Measurements from ENCODE around the gene RNF125.
"Not testable (repeated sequence)": the region's sequence is repeated elsewhere in the genome, so short reads cannot be mapped to it uniquely, and the experiment has no call there.

The RNF125 gene

GRCh38 chr18:32018331-32019250 is at the start of gene RNF125:
RNF125 (plus strand) TSS chr18:32018825; CDS start chr18:32018864, 39 bp downstream.
- peak; percentile 62 to 68 for DNase-seq

- no peak for DNase-seq
These were observed 48.0 kb upstream of the RNF125 start for GRCh38 chr18:31970617-31971016.

- no peak for DNase-seq
These were observed 44.6 kb upstream of the RNF125 start for GRCh38 chr18:31973929-31974546.

GRCh38 chr18:31976242-31976641 is 42.4 kb upstream of the RNF125 start:
- DNase-seq = no peak

- DNase-seq = peak; percentile 20 to 65
These were observed 41.3 kb upstream of the RNF125 start for GRCh38 chr18:31977270-31977872.

DNA sequence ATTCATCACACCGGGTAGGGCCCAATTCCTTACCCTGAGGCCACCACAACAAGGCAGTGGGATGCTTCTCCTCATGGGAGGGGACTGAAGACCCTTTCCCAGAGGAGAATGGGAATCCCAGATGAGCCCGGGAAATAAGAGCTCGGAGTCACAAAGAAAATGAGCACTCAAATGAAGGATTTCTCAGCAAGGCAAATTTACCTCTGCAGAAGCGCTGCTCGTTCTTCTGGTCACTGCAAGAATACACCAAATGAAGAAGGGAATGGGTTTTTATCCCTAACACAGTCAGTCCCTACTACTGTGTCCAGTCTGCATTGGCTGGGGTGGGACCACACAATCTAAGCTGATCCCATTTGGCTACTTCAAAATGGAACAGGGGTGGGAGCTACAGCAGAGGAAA is 40.0 kb upstream of the RNF125 start:
- no peak for DNase-seq

GRCh38 chr18:31979714-31980113 is 38.9 kb upstream of the RNF125 start:
- no peak for DNase-seq

DNA sequence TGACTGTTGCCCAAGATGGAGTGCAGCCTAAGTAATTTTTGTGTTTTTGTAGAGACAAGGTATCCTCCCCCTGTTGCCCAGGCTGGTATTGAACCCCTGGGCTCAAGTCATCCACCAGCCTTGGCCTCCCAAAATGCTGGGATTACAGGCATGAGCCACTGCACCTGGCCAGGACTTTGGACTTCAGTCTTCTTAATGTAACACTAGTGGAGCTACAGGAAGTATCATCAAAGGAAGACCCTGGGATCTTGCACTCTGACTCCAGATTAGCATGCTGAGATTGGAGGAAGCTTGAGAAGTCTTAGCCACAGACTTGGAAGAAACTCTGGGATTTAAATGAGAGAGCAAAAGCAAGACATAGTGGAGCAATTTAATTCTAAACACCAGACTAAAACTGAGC is 37.8 kb upstream of the RNF125 start:
- no peak for DNase-seq

DNA sequence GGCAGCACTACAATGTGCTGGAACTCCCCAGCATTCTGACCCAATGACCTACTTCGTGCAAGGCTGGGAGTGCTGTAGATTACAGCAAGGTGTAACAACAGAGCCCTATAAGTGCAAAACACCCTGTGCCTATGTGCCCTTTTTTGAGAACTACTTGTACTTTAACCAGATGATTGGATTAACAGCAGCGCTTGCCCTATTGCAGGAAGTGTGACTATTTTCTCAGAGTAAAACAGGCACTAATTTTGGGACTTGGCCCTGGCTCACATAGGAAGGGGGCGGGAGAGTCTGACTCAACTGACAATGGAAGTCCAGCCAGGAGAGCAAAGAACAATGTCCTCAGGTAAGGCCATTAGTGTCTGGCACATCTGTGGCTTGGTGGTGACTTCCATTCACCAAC is 35.6 kb upstream of the RNF125 start:
- DNase-seq = no peak

- no peak for DNase-seq
These were observed 34.6 kb upstream of the RNF125 start for GRCh38 chr18:31983976-31984375.

- peak in 1 of 2 donors; percentile 2 for DNase-seq
These were observed 27.8 kb upstream of the RNF125 start for GRCh38 chr18:31990823-31991222.

GRCh38 chr18:31996007-31996406 is 22.6 kb upstream of the RNF125 start:
- DNase-seq = no peak

- no peak for DNase-seq
These were observed 19.7 kb upstream of the RNF125 start for GRCh38 chr18:31998880-31999412.

- not testable (repeated sequence) for DNase-seq
These were observed 17.5 kb upstream of the RNF125 start for GRCh38 chr18:32001141-32001540.

DNA sequence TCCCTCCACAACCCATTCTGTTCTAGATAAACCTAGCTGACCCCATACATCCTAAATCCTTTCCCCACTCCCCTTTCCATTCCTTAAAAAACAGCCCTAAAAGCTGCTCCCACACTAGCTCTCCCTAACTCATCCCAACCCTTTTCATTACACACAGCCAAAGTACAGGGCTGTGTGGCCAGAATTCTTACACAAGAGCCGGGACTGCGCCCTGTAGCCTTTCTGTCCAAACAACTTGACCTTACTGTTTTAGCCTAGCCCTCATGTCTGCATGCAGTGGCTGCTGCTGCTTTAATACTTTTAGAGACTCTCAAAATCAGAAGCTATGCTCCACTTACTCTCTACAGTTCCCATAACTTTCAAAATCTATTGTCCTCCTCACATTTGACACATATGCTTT is 14.8 kb upstream of the RNF125 start:
- DNase-seq = not testable (repeated sequence)

DNA sequence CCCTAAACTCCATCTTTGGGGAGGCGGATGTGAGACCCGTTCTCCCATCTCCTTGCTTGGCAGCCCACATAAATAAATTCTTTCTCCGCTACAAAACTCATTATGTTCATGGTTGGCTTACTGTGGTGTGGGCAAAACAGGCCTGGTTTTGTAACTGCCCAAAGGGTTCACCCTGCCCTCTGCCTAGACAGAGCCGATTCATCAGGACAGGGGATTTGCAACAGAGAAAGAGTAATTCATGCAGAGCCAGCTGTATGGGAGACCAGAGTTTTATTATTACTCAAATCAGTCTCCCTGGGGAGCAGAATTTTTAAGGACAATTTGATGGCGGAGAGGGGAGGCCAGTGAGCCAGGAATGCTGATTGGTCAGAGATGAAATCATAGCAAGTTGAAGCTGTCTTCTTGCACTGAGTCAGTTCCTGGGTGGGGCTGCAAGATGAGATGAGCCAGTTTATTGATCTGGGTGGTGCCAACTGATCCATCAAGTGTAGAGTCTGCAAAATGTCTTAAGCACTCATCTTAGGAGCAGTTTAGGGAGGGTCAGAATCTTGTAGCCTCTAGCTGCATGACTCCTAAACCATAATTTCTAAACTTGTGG is 8.4 kb upstream of the RNF125 start:
- DNase-seq = no peak

DNA sequence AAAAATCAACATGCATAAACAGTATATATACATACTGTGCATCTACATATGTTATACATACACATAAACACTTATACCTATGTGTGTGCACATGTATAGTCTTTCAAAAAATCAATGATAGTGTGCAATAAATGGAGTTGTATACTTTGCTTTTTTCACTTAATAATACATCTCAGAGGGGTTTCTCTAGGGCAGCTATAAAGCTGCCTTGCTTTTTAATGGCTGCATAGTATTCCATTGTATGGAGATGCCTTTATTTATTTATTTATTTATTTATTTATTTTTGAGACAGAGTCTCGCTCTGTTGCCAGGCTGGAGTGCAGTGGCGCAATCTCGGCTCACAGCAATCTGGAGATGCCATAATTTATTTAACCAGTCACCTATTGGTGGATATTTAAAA is 7.4 kb upstream of the RNF125 start:
- DNase-seq = no peak

DNA sequence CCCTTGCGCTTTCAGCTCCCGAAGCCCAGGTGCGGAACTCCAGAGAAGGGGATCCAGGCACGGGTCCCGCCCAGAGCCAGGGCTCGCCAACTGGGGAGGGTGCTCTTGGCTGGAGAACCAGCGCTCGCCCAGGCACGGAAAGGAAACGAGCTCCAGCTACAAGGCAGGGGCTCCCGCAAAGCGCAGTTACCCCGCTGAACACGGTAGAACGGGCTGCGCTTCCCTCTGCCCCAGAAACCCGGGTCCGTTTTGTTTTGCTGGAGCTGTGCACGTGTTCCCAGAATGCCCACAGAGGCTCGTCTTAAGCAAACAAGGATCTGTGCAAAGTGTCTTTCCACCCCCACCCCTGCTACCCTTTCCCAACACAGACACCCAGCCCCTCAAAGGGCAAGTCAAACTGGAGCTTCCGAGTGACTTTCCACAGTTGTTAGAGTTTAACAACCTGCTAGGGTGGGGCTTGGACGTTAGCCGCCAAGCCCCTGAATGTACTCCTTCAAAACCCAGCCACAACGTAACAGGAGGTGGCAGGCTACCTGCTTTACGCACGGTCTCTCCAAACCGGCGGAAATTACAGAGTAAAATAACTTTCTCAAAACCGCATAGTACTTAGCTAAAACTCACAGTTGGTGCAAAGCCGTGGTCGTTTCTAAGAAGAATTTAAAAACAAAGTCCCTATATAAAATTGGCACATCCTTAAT is 775 bp downstream of the RNF125 start:
- DNase-seq = peak in 1 of 2 donors; percentile 59

DNA sequence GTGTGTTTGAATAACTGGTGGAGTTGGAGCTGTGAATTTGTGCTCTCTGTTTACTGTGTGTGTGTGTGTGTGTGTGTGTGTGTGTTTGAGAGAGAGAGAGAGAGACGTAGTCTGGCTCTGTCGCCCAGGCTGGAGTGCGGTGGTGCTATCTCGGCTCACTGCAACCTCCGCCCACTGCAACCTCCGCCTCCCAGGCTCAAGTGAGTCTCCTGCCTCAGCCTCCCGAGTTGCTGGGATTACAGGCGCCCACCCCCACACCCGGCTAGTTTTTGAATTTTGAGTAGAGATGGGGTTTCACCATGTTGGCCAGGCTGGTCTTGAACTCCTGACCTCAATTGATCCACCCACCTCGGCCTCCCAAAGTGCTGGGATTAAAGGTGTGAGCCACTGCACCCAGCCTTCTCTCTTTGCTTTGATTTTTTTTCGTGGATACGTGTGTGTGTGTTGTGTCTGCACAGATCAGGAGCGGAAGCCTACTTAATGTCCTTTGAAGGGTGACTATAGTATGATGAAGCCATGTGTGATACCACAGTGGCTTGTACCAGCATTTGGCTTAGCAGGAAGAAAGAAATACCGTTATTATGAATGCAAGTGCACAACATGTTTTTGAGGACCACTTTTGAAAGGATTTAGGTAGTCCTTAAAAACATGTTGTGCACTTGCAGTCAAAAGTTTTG is 1.5 kb downstream of the RNF125 start:
- DNase-seq = not testable (repeated sequence)

DNA sequence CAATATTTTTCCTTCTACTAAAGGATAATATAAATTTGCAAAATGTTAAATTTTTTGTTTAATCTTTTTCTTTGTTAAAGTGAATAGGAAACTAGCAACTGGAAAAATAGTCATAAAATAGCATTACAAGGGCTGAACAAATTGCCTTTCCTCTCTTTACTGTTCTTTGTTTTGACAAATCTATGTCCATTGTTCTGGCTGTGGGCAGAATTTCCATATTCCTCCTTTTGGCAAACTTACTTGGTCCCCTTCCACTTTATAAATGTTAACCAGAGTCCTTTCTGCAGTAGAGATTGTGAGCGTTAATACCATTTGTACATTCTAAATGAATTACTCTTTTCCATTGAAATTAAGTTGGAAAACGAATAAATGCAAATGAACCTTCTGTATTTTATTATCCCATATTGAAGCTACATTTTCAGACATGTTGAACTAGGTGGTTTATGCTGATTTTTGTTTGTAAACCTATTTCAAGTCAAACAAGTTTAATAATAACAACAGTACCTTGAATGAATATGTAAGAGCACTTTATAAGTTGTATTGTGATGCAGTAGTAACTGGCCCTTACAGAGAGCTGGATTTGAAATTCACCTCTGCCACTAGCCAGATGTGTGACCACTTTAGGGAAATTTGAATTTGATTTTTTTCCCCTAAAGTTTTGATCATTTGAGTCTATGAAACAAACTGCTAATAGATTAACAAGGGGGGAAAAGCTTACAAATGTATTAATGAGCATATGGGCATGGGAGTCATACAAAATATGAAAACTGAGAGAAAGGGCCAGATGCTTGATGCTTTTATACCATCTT is 3.3 kb downstream of the RNF125 start:
- DNase-seq = peak in 1 of 2 donors; percentile 64

DNA sequence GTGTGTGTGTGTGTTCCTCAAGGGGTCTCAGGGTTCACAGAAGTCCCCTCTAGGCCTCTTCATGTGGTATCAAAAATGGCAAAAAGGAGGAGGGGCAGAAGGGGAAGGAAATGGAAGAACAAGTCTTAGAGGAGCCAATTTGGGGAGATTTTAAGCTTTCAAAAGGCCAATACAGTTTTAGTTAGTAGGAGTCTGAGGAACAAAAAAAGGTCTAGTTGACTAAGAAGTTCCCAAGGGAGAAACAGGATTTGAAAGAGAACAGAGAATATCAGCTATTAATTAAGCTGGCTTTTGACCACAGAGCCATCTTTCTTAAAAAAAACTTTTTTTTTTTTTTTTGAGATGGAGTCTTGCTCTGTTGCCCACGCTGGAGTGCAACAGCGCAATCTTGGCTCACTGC is 7.1 kb downstream of the RNF125 start:
- no peak for DNase-seq

All from hippocampal formation (tissue), 2 donors.